Measurements from ENCODE around the gene SH3PXD2A. TPM values are rescaled to one million over a fixed set of nuclear protein-coding genes. Genes with fewer than 3 reads are reported as not detected.

Gene SH3PXD2A
- total and polyA plus RNA-seq, 4 experiments from 2014 or later = 0.39 to 17.5 (median 8.9) TPM

Other genes starting within 250 kb of the SH3PXD2A start
- gene STN1, start 62.6 kb upstream of the SH3PXD2A start, total RNA-seq = 10 to 100 TPM; 30.4 to 31.6 TPM
- gene STN1, start 62.6 kb upstream of the SH3PXD2A start, polyA plus RNA-seq = 100 to 1,000 TPM; 111 TPM
- gene SLK, start 111.6 kb upstream of the SH3PXD2A start, total RNA-seq = 10 to 100 TPM; 30.9 to 31.1 TPM
- 10 to 100 TPM in 1 of 2 donors, 1 to 10 TPM in 1; 1.6 to 14.3 TPM for gene SLK, start 111.6 kb upstream of the SH3PXD2A start, polyA plus RNA-seq
- not detected for gene COL17A1, start 230.3 kb upstream of the SH3PXD2A start, total RNA-seq
- not detected for gene COL17A1, start 230.3 kb upstream of the SH3PXD2A start, polyA plus RNA-seq